WTC11 (cell line): ENCODE data around the gene ZFHX3.

Experiments
- ATF1 ChIP-seq: sonication (generic); formaldehyde crosslinking; IDR thresholded peaks from 2 replicates; pipeline ENCODE4 v1.8.1; 2023; ENCODE audit warnings: mild to moderate bottlenecking, moderate library complexity, missing genetic modification reagents
- ELF4 ChIP-seq: sonication (generic); formaldehyde crosslinking; IDR thresholded peaks from 2 replicates; pipeline ENCODE4 v1.8.1; 2022; ENCODE audit warnings: low read depth, mild to moderate bottlenecking, moderate library complexity, missing genetic modification reagents
- FOXK1 ChIP-seq: sonication (generic); formaldehyde crosslinking; IDR thresholded peaks from 2 replicates; pipeline ENCODE4 v1.8.0; 2022; ENCODE audit warnings: mild to moderate bottlenecking, moderate library complexity, missing genetic modification reagents
- KAT7 ChIP-seq: sonication (generic); formaldehyde crosslinking; IDR thresholded peaks from 2 replicates; pipeline ENCODE4 v1.8.1; 2023; ENCODE audit warnings: missing genetic modification reagents, mild to moderate bottlenecking, borderline replicate concordance
- NR3C1 ChIP-seq: sonication (generic); formaldehyde crosslinking; conservative IDR thresholded peaks from 2 replicates; pipeline ENCODE4 v1.8.1; 2023; ENCODE audit warnings: low read depth, mild to moderate bottlenecking, missing genetic modification reagents
- ZNF219 ChIP-seq: sonication (generic); formaldehyde crosslinking; IDR thresholded peaks from 2 replicates; pipeline ENCODE4 v1.8.0; 2023; ENCODE audit warnings: missing genetic modification reagents, mild to moderate bottlenecking, borderline replicate concordance
- TF ChIP-seq, protein P1 (sequence below): sonication (generic); formaldehyde crosslinking; IDR thresholded peaks from 2 replicates; pipeline ENCODE4 v1.8.0; 2022; ENCODE audit warnings: mild to moderate bottlenecking, missing genetic modification reagents
- TF ChIP-seq, protein P2 (sequence below): fragments of 200-600 bp; IDR thresholded peaks from 2 replicates; pipeline ENCODE4 v1.8.0; 2022; ENCODE audit warnings: antibody characterized with exemption
- TF ChIP-seq, protein P3 (sequence below): sonication (generic); formaldehyde crosslinking; IDR thresholded peaks from 2 replicates; pipeline ENCODE4 v1.8.1; 2023; ENCODE audit warnings: mild to moderate bottlenecking, missing genetic modification reagents, moderate library complexity
- TF ChIP-seq, protein P4 (sequence below): sonication (generic); formaldehyde crosslinking; IDR thresholded peaks from 2 replicates; pipeline ENCODE4 v1.8.0; 2023; ENCODE audit warnings: missing genetic modification reagents
- TF ChIP-seq, protein P5 (sequence below): sonication (generic); formaldehyde crosslinking; IDR thresholded peaks from 2 replicates; pipeline ENCODE4 v1.8.1; 2023; ENCODE audit warnings: mild to moderate bottlenecking, missing genetic modification reagents

DNA sequence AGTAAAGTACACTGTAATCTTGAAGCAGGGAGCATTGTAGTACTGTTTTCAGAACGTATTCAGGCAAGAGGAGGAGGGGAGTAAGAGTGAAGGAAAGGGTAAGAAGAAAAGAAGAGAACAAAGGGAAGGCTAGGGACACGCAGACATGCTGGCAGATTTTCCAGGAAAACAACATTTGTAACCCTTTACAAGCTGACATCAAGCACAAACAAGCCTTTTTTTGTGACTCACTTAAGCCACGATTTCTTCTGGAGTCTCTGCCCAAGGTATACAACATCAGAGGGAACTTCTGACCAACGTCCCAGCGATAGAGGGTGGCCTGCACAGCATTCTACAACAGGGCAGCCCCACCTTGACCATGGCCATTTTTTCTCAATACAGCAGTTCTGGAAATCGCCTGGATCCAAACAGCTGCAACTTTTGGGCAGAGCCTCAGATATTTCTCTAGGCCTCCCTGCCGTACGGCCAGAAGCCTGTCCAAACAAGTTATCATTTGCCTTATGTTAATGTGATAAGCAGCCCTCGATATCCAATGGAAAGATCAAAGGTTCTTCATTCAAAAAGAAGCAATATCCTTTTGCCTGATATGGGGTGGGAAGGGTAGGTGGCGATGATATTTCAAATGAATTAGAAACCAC lies 247.3 kb downstream of the ZFHX3 start:
- TF ChIP-seq ATF1 (CRISPR knock-in tag) (no peak), ZNF219 (no peak), ELF4 (CRISPR knock-in tag) (no peak), NR3C1 (no peak), FOXK1 (CRISPR knock-in tag) (no peak), KAT7 (CRISPR knock-in tag) (no peak)
- TF ChIP-seq, protein P1, sequence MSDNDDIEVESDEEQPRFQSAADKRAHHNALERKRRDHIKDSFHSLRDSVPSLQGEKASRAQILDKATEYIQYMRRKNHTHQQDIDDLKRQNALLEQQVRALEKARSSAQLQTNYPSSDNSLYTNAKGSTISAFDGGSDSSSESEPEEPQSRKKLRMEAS (CRISPR knock-in tag): no peak
- TF ChIP-seq, protein P2, sequence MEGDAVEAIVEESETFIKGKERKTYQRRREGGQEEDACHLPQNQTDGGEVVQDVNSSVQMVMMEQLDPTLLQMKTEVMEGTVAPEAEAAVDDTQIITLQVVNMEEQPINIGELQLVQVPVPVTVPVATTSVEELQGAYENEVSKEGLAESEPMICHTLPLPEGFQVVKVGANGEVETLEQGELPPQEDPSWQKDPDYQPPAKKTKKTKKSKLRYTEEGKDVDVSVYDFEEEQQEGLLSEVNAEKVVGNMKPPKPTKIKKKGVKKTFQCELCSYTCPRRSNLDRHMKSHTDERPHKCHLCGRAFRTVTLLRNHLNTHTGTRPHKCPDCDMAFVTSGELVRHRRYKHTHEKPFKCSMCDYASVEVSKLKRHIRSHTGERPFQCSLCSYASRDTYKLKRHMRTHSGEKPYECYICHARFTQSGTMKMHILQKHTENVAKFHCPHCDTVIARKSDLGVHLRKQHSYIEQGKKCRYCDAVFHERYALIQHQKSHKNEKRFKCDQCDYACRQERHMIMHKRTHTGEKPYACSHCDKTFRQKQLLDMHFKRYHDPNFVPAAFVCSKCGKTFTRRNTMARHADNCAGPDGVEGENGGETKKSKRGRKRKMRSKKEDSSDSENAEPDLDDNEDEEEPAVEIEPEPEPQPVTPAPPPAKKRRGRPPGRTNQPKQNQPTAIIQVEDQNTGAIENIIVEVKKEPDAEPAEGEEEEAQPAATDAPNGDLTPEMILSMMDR: no peak
- TF ChIP-seq, protein P3, sequence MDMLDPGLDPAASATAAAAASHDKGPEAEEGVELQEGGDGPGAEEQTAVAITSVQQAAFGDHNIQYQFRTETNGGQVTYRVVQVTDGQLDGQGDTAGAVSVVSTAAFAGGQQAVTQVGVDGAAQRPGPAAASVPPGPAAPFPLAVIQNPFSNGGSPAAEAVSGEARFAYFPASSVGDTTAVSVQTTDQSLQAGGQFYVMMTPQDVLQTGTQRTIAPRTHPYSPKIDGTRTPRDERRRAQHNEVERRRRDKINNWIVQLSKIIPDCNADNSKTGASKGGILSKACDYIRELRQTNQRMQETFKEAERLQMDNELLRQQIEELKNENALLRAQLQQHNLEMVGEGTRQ (CRISPR knock-in tag): no peak
- TF ChIP-seq, protein P4, sequence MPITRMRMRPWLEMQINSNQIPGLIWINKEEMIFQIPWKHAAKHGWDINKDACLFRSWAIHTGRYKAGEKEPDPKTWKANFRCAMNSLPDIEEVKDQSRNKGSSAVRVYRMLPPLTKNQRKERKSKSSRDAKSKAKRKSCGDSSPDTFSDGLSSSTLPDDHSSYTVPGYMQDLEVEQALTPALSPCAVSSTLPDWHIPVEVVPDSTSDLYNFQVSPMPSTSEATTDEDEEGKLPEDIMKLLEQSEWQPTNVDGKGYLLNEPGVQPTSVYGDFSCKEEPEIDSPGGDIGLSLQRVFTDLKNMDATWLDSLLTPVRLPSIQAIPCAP (CRISPR knock-in tag): no peak
- TF ChIP-seq, protein P5, sequence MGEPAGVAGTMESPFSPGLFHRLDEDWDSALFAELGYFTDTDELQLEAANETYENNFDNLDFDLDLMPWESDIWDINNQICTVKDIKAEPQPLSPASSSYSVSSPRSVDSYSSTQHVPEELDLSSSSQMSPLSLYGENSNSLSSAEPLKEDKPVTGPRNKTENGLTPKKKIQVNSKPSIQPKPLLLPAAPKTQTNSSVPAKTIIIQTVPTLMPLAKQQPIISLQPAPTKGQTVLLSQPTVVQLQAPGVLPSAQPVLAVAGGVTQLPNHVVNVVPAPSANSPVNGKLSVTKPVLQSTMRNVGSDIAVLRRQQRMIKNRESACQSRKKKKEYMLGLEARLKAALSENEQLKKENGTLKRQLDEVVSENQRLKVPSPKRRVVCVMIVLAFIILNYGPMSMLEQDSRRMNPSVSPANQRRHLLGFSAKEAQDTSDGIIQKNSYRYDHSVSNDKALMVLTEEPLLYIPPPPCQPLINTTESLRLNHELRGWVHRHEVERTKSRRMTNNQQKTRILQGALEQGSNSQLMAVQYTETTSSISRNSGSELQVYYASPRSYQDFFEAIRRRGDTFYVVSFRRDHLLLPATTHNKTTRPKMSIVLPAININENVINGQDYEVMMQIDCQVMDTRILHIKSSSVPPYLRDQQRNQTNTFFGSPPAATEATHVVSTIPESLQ (CRISPR knock-in tag): no peak
